ENCODE measurements around the gene UXS1. TPM values are rescaled to one million over a fixed set of nuclear protein-coding genes. Genes with fewer than 3 reads are reported as not detected.
A peak's percentile ranks its signal among the peaks of the same experiment; 100 is the strongest.

UXS1 gene
- total RNA-seq, 1 donor from 2014 or later, result 60.7 TPM

DNA sequence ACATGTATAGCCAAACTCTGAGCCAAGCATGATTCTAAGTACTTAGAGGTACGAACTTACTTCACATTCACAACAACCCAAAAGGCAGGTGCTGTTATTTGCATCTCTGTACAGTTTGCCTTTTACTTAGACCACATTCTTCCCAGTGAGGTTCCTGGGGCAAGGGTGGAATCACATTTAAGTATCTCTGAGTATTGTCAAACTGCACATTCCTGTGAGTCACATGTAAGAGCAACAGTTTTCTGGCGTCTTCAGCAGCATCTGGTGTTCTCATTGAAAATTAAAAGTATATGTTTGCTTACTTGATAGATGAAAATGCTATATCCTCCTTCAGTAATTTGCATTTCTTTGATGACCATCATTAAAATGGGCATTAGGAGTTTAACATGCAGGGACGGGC lies 119.1 kb downstream of the UXS1 start:
- TF ChIP-seq, protein P1, sequence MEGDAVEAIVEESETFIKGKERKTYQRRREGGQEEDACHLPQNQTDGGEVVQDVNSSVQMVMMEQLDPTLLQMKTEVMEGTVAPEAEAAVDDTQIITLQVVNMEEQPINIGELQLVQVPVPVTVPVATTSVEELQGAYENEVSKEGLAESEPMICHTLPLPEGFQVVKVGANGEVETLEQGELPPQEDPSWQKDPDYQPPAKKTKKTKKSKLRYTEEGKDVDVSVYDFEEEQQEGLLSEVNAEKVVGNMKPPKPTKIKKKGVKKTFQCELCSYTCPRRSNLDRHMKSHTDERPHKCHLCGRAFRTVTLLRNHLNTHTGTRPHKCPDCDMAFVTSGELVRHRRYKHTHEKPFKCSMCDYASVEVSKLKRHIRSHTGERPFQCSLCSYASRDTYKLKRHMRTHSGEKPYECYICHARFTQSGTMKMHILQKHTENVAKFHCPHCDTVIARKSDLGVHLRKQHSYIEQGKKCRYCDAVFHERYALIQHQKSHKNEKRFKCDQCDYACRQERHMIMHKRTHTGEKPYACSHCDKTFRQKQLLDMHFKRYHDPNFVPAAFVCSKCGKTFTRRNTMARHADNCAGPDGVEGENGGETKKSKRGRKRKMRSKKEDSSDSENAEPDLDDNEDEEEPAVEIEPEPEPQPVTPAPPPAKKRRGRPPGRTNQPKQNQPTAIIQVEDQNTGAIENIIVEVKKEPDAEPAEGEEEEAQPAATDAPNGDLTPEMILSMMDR (IDR thresholded peaks at IDR 0.05; ENCODE audit: unreplicated experiment), result no peak
- Mint-ChIP-seq H3K36me3 (ENCODE audit: insufficient read depth) (no peaks in the 10 kb centered on the region), H3K4me1 (ENCODE audit: low read depth) (peaks cover 2% of the 10 kb centered on the region), H3K4me3 (ENCODE audit: low read depth) (no peak overlapping the region), H3K27ac (no peak overlapping the region), H3K9me3 (ENCODE audit: low read depth) (no peaks in the 10 kb centered on the region), H3K27me3 (no peaks in the 10 kb centered on the region)
- DNase-seq (ENCODE audit: low spot score, unreplicated experiment), result no peak

DNA sequence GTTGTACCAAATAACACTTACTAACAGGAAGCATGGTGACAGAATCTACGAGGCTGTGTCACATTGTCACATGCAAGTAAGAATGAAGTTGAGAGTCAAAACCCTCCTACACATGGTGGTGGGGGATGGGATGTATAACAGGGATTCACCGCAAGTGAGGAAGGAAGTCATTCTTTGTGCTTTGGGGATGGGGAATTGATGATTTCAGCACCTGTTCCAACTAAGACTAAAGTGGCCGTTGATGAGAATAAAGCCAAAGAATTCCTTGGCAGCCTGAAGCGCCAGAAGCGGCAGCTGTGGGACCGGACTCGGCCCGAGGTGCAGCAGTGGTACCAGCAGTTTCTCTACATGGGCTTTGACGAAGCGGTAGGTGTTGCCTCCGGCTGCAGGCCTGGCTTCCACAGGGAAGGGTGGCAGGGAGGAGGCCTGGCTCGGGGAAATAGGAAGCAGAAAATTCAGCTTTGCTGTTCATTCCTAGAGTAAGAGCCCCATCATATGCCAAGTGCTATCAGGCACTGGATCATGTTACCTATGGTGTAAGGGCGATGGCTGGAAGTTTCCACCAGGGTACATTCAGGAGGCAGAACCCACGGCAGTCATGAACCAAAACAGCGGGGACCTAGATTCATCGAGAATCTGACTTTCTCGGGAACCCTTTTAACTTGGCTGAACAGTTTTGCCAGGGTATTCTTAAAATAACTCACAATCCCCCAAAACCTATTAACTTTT lies 120.3 kb downstream of the UXS1 start:
- peaks cover 5% of the 10 kb centered on the region for H3K27me3 Mint-ChIP-seq
- no peak overlapping the region for H3K4me3 Mint-ChIP-seq (ENCODE audit: low read depth)
- no peak for DNase-seq (ENCODE audit: low spot score, unreplicated experiment)
- no peak overlapping the region for H3K27ac Mint-ChIP-seq
- TF ChIP-seq, protein P1 (IDR thresholded peaks at IDR 0.05; ENCODE audit: unreplicated experiment), result no peak
- H3K36me3 Mint-ChIP-seq (ENCODE audit: insufficient read depth), result no peaks in the 10 kb centered on the region
- peaks cover 2% of the 10 kb centered on the region for H3K4me1 Mint-ChIP-seq (ENCODE audit: low read depth)
- H3K9me3 Mint-ChIP-seq (ENCODE audit: low read depth), result no peaks in the 10 kb centered on the region

DNA sequence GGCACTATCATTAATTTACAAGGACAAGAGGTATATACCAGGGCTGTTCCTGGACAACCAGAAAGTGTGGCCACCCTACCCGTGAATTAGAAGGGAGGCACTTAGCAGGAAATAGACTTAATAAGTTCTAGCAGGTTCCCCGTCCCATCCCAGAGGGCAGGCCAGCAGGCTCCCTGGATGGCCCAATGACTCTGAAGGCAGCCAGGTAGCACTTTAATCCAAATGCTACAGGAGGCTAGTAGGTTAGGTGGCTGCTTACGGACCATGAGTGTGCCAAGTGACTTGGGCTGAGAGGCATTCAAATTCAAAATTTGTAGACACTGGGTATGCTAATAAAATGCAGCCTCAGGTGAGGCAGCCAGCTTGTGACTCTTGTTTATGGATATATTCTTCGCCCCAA lies 123.9 kb downstream of the UXS1 start:
- TF ChIP-seq, protein P1 (IDR thresholded peaks at IDR 0.05; ENCODE audit: unreplicated experiment), result no peak
- H3K27ac Mint-ChIP-seq, result no peak overlapping the region
- H3K4me1 Mint-ChIP-seq (ENCODE audit: low read depth), result peaks cover 2% of the 10 kb centered on the region
- DNase-seq (ENCODE audit: low spot score, unreplicated experiment), result no peak
- no peaks in the 10 kb centered on the region for H3K36me3 Mint-ChIP-seq (ENCODE audit: insufficient read depth)
- H3K9me3 Mint-ChIP-seq (ENCODE audit: low read depth), result no peaks in the 10 kb centered on the region
- H3K4me3 Mint-ChIP-seq (ENCODE audit: low read depth), result no peak overlapping the region
- H3K27me3 Mint-ChIP-seq, result peaks cover 25% of the 10 kb centered on the region

DNA sequence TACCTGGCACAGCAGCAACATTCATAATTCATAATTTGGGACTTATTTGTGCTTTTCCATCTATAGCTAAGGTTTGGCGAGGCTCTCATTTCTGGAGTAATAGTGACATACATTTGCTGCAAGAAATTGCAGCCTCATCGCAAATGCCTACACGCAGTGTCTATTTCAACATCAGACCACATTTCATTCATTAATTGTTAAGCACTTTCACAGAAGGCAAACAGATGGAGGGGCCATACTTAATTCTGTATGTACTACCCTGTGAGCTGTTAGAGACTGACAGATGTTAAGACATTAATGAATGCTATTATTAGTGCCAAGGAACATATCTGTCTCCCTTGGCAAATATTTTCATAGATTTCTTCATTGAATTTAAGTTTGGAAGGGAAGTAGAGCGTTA lies 125.7 kb downstream of the UXS1 start:
- H3K27me3 Mint-ChIP-seq, result peaks cover 38% of the 10 kb centered on the region
- no peak overlapping the region for H3K27ac Mint-ChIP-seq
- no peak for DNase-seq (ENCODE audit: low spot score, unreplicated experiment)
- TF ChIP-seq, protein P1 (IDR thresholded peaks at IDR 0.05; ENCODE audit: unreplicated experiment), result no peak
- H3K4me3 Mint-ChIP-seq (ENCODE audit: low read depth), result no peak overlapping the region
- peaks cover 2% of the 10 kb centered on the region for H3K4me1 Mint-ChIP-seq (ENCODE audit: low read depth)
- H3K36me3 Mint-ChIP-seq (ENCODE audit: insufficient read depth), result no peaks in the 10 kb centered on the region
- H3K9me3 Mint-ChIP-seq (ENCODE audit: low read depth), result no peaks in the 10 kb centered on the region

DNA sequence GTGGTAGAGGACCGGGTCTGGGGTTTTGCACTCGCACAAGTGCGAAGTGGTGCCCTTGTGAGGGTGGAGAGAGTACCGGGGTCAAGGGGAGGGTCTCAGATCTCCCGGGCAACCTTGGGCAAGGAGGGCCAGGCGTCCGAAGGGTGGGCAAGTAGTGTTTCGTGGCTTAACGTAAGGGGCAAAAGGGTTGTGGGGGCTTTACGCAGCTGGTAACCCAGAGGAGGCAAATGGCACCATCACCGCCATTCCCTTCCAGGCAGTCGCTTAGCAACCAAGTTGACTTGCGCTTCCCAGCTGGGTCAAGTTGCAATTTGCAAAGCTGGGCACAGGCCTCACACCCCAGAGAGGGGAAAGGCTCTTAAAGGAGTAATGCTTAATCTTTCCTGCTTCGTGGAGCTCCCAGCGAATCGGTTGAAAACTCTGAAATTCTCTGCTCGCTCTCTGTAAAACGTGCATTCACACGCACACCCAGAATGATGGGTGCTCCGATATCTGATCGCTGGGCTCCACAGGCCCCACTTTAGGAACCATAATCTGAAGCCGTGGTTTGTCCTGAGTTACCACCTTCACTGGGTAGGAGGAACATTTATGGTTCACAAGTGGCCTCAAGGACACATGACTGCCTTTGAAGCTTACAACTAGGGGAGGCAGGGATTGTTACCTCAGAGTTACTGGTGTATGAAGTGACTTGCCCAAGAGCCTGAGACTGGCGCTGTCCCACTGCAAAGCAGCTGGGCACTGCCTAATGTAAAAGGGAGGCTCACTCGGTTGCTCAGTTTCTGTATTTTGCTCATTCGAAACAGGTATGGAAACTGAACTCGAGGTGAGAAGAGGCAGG lies 127.9 kb downstream of the UXS1 start:
- no peak for DNase-seq (ENCODE audit: low spot score, unreplicated experiment)
- Mint-ChIP-seq H3K36me3 (ENCODE audit: insufficient read depth) (no peaks in the 10 kb centered on the region), H3K4me1 (ENCODE audit: low read depth) (peaks cover 2% of the 10 kb centered on the region), H3K27me3 (peaks cover 40% of the 10 kb centered on the region), H3K27ac (no peak overlapping the region), H3K9me3 (ENCODE audit: low read depth) (no peaks in the 10 kb centered on the region), H3K4me3 (ENCODE audit: low read depth) (peak overlapping the region; percentile 44)
- TF ChIP-seq, protein P1 (IDR thresholded peaks at IDR 0.05; ENCODE audit: unreplicated experiment), result no peak

Data from progenitor cell of endocrine pancreas (in vitro differentiated cells).